Measurements from ENCODE around the gene LRIG1.

LRIG1 gene

GRCh38 chr3:66498687-66499621 is 1.9 kb downstream of the LRIG1 start:
- Histone ChIP-seq H3K36me3 (ENCODE audit: control insufficient read depth in 4 of 4, insufficient read depth in 4 of 4, low read length in 3 of 4) (no peaks in the 10 kb centered on the region), H3K27me3 (replicated peaks in 2 of 5; ENCODE audit: control insufficient read depth in 4 of 5, insufficient read depth in 5 of 5, low read length in 4 of 5) (peaks cover 0 to 11% (median 0%) of the 10 kb centered on the region in 5 experiments), H3K9me3 (ENCODE audit: control extremely low read depth in 1 of 5, control insufficient read depth in 4 of 5, insufficient read depth in 2 of 5, low read depth in 1 of 5, low read length in 4 of 5) (no peaks in the 10 kb centered on the region), H3K27ac (ENCODE audit: insufficient read depth in 1 of 2, low read depth in 1 of 2, low read length in 2 of 2, poor library complexity in 1 of 2, severe bottlenecking in 2 of 2) (no peak overlapping the region), H3K4me1 (ENCODE audit: control extremely low read depth in 1 of 4, control insufficient read depth in 4 of 4, insufficient read depth in 4 of 4, low read length in 3 of 4) (peaks cover 13 to 55% (median 22%) of the 10 kb centered on the region in 4 experiments), H3K4me3 (ENCODE audit: control insufficient read depth in 1 of 7, extremely low read depth in 1 of 7, insufficient read depth in 4 of 7, low read depth in 2 of 7, low read length in 6 of 7) (peak overlapping the region in 6 of 7 experiments; percentile 14 to 89 (median 81))
- 44% methylated on average over 10 of the region's 14 CpGs for WGBS (ENCODE audit: insufficient coverage)
- ChIA-PET POLR2A (interaction anchor here (2.0 kb wide), 1 partner anchor 16 kb away, joined by 8 read pairs; no protein-coding TSS in a partner anchor), CTCF (interaction anchor here (0.6 to 3.8 kb wide), 5 partner anchors 12 to 51 kb away, joined by 3 to 19 read pairs (median 3); no protein-coding TSS in a partner anchor)
- DNase-seq = peak in 1 of 3 donors; percentile 32

DNA sequence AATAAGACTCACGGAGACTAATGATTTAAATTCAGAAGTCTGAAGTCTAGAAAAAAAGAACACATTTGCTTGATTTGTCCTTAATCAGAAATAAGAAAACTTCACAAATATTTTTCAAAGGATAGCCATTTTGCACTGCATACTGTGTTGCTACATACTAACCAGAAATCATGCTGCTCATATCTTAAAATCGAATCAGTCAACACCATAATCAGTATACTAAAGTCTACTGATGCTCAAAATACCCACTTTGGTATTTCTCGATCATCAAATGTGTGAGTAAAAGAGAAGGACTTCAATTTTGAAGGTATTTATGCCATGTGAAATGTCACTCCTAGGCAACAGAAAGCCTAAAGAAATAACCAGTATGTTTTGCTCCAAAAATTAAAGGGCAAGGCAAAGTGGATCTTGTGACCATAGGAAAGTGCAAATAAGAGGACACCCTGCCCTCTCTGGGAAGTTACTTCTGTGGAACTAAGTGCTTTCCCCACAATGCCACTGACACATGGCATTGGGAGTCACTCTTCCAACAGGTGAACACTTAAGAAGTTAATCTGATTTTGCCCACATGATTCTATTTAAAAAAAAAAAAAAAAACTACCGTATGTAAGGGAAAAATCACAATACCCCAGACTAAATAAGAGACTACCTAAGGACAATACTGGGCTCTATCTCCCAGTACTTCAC is 2.7 kb downstream of the LRIG1 start:
- H3K4me3 ChIP-seq (ENCODE audit: control insufficient read depth in 1 of 7, extremely low read depth in 1 of 7, insufficient read depth in 4 of 7, low read depth in 2 of 7, low read length in 6 of 7) = peak overlapping the region in 1 of 7 experiments; percentile 28
- WGBS (ENCODE audit: insufficient coverage) = no CpG with 5 or more reads among the region's 4 CpGs

DNA sequence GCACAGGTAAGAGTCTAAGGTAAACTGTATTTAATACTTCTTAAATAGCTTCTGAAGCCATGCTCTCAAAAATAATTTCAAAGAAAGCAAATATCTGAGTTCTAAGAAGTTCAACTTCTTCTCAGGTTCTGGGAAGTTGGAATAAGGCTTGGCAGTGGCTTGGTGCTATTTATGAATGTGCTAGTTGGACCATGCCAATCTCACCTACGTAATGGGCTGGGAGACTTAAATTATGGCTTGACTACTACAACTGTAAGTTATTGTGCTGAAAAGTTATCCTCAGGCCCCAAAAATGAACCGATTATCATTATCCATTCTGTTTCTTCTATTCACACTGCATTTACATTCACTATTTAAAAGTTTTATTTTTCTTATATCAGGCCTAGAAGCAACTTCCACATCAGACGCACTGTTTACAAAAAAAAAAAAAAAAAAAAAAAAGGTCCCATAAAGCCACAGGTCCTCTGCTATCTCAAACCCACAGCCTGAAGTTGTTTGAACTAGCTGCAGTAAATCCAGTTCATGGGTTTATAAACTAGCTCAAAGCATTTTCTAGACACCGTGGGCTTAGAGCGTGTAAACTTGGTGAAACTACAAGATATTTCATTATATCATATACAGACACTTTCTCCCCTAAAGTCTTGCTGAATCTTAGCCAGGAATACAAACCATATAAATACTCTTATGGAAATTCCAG is 3.4 kb downstream of the LRIG1 start:
- Histone ChIP-seq H3K9me3 (ENCODE audit: control extremely low read depth in 1 of 5, control insufficient read depth in 4 of 5, insufficient read depth in 2 of 5, low read depth in 1 of 5, low read length in 4 of 5) (no peaks in the 10 kb centered on the region), H3K27me3 (replicated peaks in 2 of 5; ENCODE audit: control insufficient read depth in 4 of 5, insufficient read depth in 5 of 5, low read length in 4 of 5) (peaks cover 0 to 11% (median 0%) of the 10 kb centered on the region in 5 experiments), H3K36me3 (ENCODE audit: control insufficient read depth in 4 of 4, insufficient read depth in 4 of 4, low read length in 3 of 4) (no peaks in the 10 kb centered on the region), H3K27ac (ENCODE audit: insufficient read depth in 1 of 2, low read depth in 1 of 2, low read length in 2 of 2, poor library complexity in 1 of 2, severe bottlenecking in 2 of 2) (no peak overlapping the region), H3K4me1 (ENCODE audit: control extremely low read depth in 1 of 4, control insufficient read depth in 4 of 4, insufficient read depth in 4 of 4, low read length in 3 of 4) (peaks cover 13 to 66% (median 26%) of the 10 kb centered on the region in 4 experiments), H3K4me3 (ENCODE audit: control insufficient read depth in 1 of 7, extremely low read depth in 1 of 7, insufficient read depth in 4 of 7, low read depth in 2 of 7, low read length in 6 of 7) (no peak overlapping the region)
- POLR2A ChIA-PET = no interaction called here
- CTCF ChIA-PET = interaction anchor here (0.6 to 3.8 kb wide), 2 partner anchors 13 to 89 kb away, joined by 3 to 19 read pairs; no protein-coding TSS in a partner anchor
- peak in 2 of 3 donors; percentile 63 to 82 for DNase-seq
- no CpG with 5 or more reads among the region's 5 CpGs for WGBS (ENCODE audit: insufficient coverage)

More for the DNA sequence above, 2.7 kb downstream of the LRIG1 start:
- no peaks in the 10 kb centered on the region for H3K9me3 ChIP-seq (ENCODE audit: control extremely low read depth in 1 of 5, control insufficient read depth in 4 of 5, insufficient read depth in 2 of 5, low read depth in 1 of 5, low read length in 4 of 5)
- H3K27ac ChIP-seq (ENCODE audit: insufficient read depth in 1 of 2, low read depth in 1 of 2, low read length in 2 of 2, poor library complexity in 1 of 2, severe bottlenecking in 2 of 2) = no peak overlapping the region
- H3K4me1 ChIP-seq (ENCODE audit: control extremely low read depth in 1 of 4, control insufficient read depth in 4 of 4, insufficient read depth in 4 of 4, low read length in 3 of 4) = peaks cover 13 to 59% (median 22%) of the 10 kb centered on the region in 4 experiments
- no peaks in the 10 kb centered on the region for H3K36me3 ChIP-seq (ENCODE audit: control insufficient read depth in 4 of 4, insufficient read depth in 4 of 4, low read length in 3 of 4)
- CTCF ChIA-PET = interaction anchor here (0.6 to 3.8 kb wide), 3 partner anchors 14 to 90 kb away, joined by 3 to 19 read pairs (median 3); no protein-coding TSS in a partner anchor
- peaks cover 0 to 11% (median 0%) of the 10 kb centered on the region in 5 experiments for H3K27me3 ChIP-seq (replicated peaks in 2 of 5; ENCODE audit: control insufficient read depth in 4 of 5, insufficient read depth in 5 of 5, low read length in 4 of 5)
- no peak for DNase-seq
- POLR2A ChIA-PET = no interaction called here

DNA sequence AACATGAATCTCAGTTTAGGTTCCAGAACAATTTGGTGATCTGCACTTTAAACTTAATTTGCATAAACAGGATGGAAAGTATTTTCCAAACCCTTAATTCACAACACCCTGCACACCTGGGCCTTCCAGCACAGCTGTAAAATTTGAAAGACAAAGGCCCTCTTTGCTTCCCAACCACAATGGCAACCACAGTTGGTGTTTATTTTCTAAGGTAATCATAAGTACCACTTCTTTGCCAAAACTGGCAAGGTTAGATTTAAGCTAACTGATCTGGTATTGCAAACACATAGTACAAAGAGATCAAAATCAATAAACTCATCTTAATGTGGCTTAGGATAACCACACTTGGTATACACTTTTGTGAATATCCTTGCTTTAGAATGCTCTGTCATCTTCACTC is 4.1 kb downstream of the LRIG1 start:
- ChIA-PET POLR2A (no interaction called here), CTCF (interaction anchor here (0.6 to 3.8 kb wide), 3 partner anchors 13 to 54 kb away, joined by 3 to 19 read pairs (median 3); no protein-coding TSS in a partner anchor)
- Histone ChIP-seq H3K27ac (ENCODE audit: insufficient read depth in 1 of 2, low read depth in 1 of 2, low read length in 2 of 2, poor library complexity in 1 of 2, severe bottlenecking in 2 of 2) (no peak overlapping the region), H3K9me3 (ENCODE audit: control extremely low read depth in 1 of 5, control insufficient read depth in 4 of 5, insufficient read depth in 2 of 5, low read depth in 1 of 5, low read length in 4 of 5) (no peaks in the 10 kb centered on the region), H3K4me1 (ENCODE audit: control extremely low read depth in 1 of 4, control insufficient read depth in 4 of 4, insufficient read depth in 4 of 4, low read length in 3 of 4) (peaks cover 16 to 73% (median 27%) of the 10 kb centered on the region in 4 experiments), H3K36me3 (ENCODE audit: control insufficient read depth in 4 of 4, insufficient read depth in 4 of 4, low read length in 3 of 4) (no peaks in the 10 kb centered on the region), H3K4me3 (ENCODE audit: control insufficient read depth in 1 of 7, extremely low read depth in 1 of 7, insufficient read depth in 4 of 7, low read depth in 2 of 7, low read length in 6 of 7) (no peak overlapping the region), H3K27me3 (replicated peaks in 2 of 5; ENCODE audit: control insufficient read depth in 4 of 5, insufficient read depth in 5 of 5, low read length in 4 of 5) (peaks cover 0 to 9% (median 0%) of the 10 kb centered on the region in 5 experiments)
- no peak for DNase-seq

GRCh38 chr3:66496301-66496700 is 4.5 kb downstream of the LRIG1 start:
- Histone ChIP-seq H3K27me3 (replicated peaks in 2 of 5; ENCODE audit: control insufficient read depth in 4 of 5, insufficient read depth in 5 of 5, low read length in 4 of 5) (peaks cover 0 to 6% (median 0%) of the 10 kb centered on the region in 5 experiments), H3K9me3 (ENCODE audit: control extremely low read depth in 1 of 5, control insufficient read depth in 4 of 5, insufficient read depth in 2 of 5, low read depth in 1 of 5, low read length in 4 of 5) (no peaks in the 10 kb centered on the region), H3K36me3 (ENCODE audit: control insufficient read depth in 4 of 4, insufficient read depth in 4 of 4, low read length in 3 of 4) (no peaks in the 10 kb centered on the region), H3K4me3 (ENCODE audit: control insufficient read depth in 1 of 7, extremely low read depth in 1 of 7, insufficient read depth in 4 of 7, low read depth in 2 of 7, low read length in 6 of 7) (no peak overlapping the region), H3K27ac (ENCODE audit: insufficient read depth in 1 of 2, low read depth in 1 of 2, low read length in 2 of 2, poor library complexity in 1 of 2, severe bottlenecking in 2 of 2) (no peak overlapping the region), H3K4me1 (ENCODE audit: control extremely low read depth in 1 of 4, control insufficient read depth in 4 of 4, insufficient read depth in 4 of 4, low read length in 3 of 4) (peaks cover 18 to 71% (median 26%) of the 10 kb centered on the region in 4 experiments)
- DNase-seq = no peak
- POLR2A ChIA-PET = no interaction called here
- CTCF ChIA-PET = interaction anchor here (0.6 to 3.8 kb wide), 3 partner anchors 12 to 55 kb away, joined by 3 to 19 read pairs (median 3); no protein-coding TSS in a partner anchor
- WGBS (ENCODE audit: insufficient coverage) = 94% methylated on average over 2 of the region's 3 CpGs

GRCh38 chr3:66495668-66496045 is 5.2 kb downstream of the LRIG1 start:
- ChIA-PET POLR2A (no interaction called here), CTCF (interaction anchor here (1.2 to 5.4 kb wide), 3 partner anchors 11 to 32 kb away, joined by 3 to 40 read pairs (median 19); no protein-coding TSS in a partner anchor)
- Histone ChIP-seq H3K4me1 (ENCODE audit: control extremely low read depth in 1 of 4, control insufficient read depth in 4 of 4, insufficient read depth in 4 of 4, low read length in 3 of 4) (peaks cover 18 to 71% (median 24%) of the 10 kb centered on the region in 4 experiments), H3K27ac (ENCODE audit: insufficient read depth in 1 of 2, low read depth in 1 of 2, low read length in 2 of 2, poor library complexity in 1 of 2, severe bottlenecking in 2 of 2) (no peak overlapping the region), H3K4me3 (ENCODE audit: control insufficient read depth in 1 of 7, extremely low read depth in 1 of 7, insufficient read depth in 4 of 7, low read depth in 2 of 7, low read length in 6 of 7) (no peak overlapping the region), H3K9me3 (ENCODE audit: control extremely low read depth in 1 of 5, control insufficient read depth in 4 of 5, insufficient read depth in 2 of 5, low read depth in 1 of 5, low read length in 4 of 5) (no peaks in the 10 kb centered on the region), H3K27me3 (replicated peaks in 2 of 5; ENCODE audit: control insufficient read depth in 4 of 5, insufficient read depth in 5 of 5, low read length in 4 of 5) (peaks cover 0 to 6% (median 0%) of the 10 kb centered on the region in 5 experiments), H3K36me3 (ENCODE audit: control insufficient read depth in 4 of 4, insufficient read depth in 4 of 4, low read length in 3 of 4) (no peaks in the 10 kb centered on the region)
- no peak for DNase-seq
- WGBS (ENCODE audit: insufficient coverage) = 100% methylated on average over 2 of the region's 3 CpGs
